NCI-H2171 (cell line): ENCODE measurements around the gene SOX6.

ENCODE experiments used
- DNase-seq: peaks from one replicate; lab custom pipeline; 2025; lab: John Stamatoyannopoulos, UW

The SOX6 gene

GRCh38 chr11:16276251-16276650, 80.1 kb downstream of the SOX6 start:
- no peak for DNase-seq

GRCh38 chr11:16271258-16271657, 85.1 kb downstream of the SOX6 start:
- no peak for DNase-seq

GRCh38 chr11:16266021-16266420, 90.3 kb downstream of the SOX6 start:
- no peak for DNase-seq

GRCh38 chr11:16265022-16265421, 91.3 kb downstream of the SOX6 start:
- DNase-seq, result no peak

- DNase-seq, result no peak
These were observed 93.7 kb downstream of the SOX6 start for GRCh38 chr11:16262645-16262955.

GRCh38 chr11:16261836-16262644, 94.3 kb downstream of the SOX6 start:
- DNase-seq, result no peak

GRCh38 chr11:16252373-16252772, 104.0 kb downstream of the SOX6 start:
- no peak for DNase-seq

GRCh38 chr11:16248248-16248647, 108.1 kb downstream of the SOX6 start:
- no peak for DNase-seq

- no peak for DNase-seq
These were observed 113.5 kb downstream of the SOX6 start for GRCh38 chr11:16242806-16243205.

- DNase-seq, result no peak
These were observed 115.7 kb downstream of the SOX6 start for GRCh38 chr11:16240687-16241086.

GRCh38 chr11:16239141-16240105, 116.9 kb downstream of the SOX6 start:
- no peak for DNase-seq

- DNase-seq, result no peak
These were observed 130.1 kb downstream of the SOX6 start for GRCh38 chr11:16226245-16226644.

GRCh38 chr11:16225623-16226022, 130.7 kb downstream of the SOX6 start:
- no peak for DNase-seq

GRCh38 chr11:16223558-16223957, 132.8 kb downstream of the SOX6 start:
- DNase-seq, result no peak

- no peak for DNase-seq
These were observed 138.7 kb downstream of the SOX6 start for GRCh38 chr11:16217631-16218030.

GRCh38 chr11:16216831-16217230, 139.5 kb downstream of the SOX6 start:
- no peak for DNase-seq

- DNase-seq, result no peak
These were observed 141.0 kb downstream of the SOX6 start for GRCh38 chr11:16215352-16215751.

- DNase-seq, result no peak
These were observed 144.9 kb downstream of the SOX6 start for GRCh38 chr11:16211407-16211806.

- DNase-seq, result no peak
These were observed 152.1 kb downstream of the SOX6 start for GRCh38 chr11:16204261-16204660.

GRCh38 chr11:16195651-16196050, 160.7 kb downstream of the SOX6 start:
- no peak for DNase-seq

- DNase-seq, result no peak
These were observed 161.8 kb downstream of the SOX6 start for GRCh38 chr11:16194566-16194965.

GRCh38 chr11:16193897-16194381, 162.4 kb downstream of the SOX6 start:
- DNase-seq, result no peak

GRCh38 chr11:16191868-16192240, 164.5 kb downstream of the SOX6 start:
- no peak for DNase-seq
